HEK293T (cell line): Measurements from ENCODE around the gene CLEC16A.

ENCODE experiments used
- NFRKB ChIP-seq: fragments of 450-650 bp; IDR thresholded peaks from 2 replicates; pipeline ENCODE4 v1.6.1; 2016; ENCODE audit warnings: mild to moderate bottlenecking, moderate library complexity
- SP1 ChIP-seq: fragments of 450-650 bp; IDR thresholded peaks from 2 replicates; pipeline ENCODE4 v1.6.1; 2017

GRCh38 chr16:11060842-11061241 lies 116.5 kb downstream of the CLEC16A start:
- TF ChIP-seq SP1 (no peak), NFRKB (no peak)
